Measurements from ENCODE around the gene MAP9.
"Not testable (repeated sequence)": the region's sequence is repeated elsewhere in the genome, so short reads cannot be mapped to it uniquely, and the experiment has no call there.

DNA sequence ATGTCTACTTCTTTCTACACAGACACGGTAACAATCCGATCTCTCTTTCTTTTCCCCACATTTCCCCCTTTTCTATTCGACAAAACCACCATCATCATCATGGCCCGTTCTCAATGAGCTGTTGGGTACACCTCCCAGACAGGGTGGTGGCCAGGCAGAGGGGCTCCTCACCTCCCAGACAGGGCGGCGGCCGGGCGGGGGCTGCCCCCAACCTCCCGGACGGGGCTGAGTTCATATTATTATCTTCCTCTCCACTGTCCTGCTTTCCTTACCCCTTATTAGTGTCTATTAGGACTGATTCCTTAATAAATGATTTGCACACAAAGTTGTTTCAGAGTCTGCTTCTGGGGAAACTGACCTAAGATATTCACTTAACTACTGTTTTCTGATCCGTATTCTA is 48.0 kb upstream of the MAP9 start:
- TF ChIP-seq, protein P1, sequence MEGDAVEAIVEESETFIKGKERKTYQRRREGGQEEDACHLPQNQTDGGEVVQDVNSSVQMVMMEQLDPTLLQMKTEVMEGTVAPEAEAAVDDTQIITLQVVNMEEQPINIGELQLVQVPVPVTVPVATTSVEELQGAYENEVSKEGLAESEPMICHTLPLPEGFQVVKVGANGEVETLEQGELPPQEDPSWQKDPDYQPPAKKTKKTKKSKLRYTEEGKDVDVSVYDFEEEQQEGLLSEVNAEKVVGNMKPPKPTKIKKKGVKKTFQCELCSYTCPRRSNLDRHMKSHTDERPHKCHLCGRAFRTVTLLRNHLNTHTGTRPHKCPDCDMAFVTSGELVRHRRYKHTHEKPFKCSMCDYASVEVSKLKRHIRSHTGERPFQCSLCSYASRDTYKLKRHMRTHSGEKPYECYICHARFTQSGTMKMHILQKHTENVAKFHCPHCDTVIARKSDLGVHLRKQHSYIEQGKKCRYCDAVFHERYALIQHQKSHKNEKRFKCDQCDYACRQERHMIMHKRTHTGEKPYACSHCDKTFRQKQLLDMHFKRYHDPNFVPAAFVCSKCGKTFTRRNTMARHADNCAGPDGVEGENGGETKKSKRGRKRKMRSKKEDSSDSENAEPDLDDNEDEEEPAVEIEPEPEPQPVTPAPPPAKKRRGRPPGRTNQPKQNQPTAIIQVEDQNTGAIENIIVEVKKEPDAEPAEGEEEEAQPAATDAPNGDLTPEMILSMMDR (IDR thresholded peaks at IDR 0.05; ENCODE audit: poor library complexity, severe bottlenecking): not testable (repeated sequence)
- TF ChIP-seq POLR2AphosphoS5 (IDR thresholded peaks at IDR 0.05); RAD21 (conservative IDR thresholded peaks at IDR 0.05); EP300 (conservative IDR thresholded peaks at IDR 0.05; ENCODE audit: poor library complexity, severe bottlenecking): not testable (repeated sequence)
